Activated naive CD4-positive, alpha-beta T cell treated with Interleukin-2 at 50 U/mL for 16 hours (primary cell): Measurements from ENCODE around the gene ITGBL1.

Experiments used
- DNase-seq: peaks from one replicate; pipeline ENCODE4 v3.0.0-alpha.2; 2020

The ITGBL1 gene

GRCh38 chr13:101451641-101452040 is 834 bp upstream of the ITGBL1 start:
- no peak for DNase-seq

- no peak for DNase-seq
Measured at GRCh38 chr13:101453784-101454201, 1.3 kb downstream of the ITGBL1 start.

- DNase-seq, result no peak
Measured at GRCh38 chr13:101454767-101455166, 2.3 kb downstream of the ITGBL1 start.

- DNase-seq, result no peak
Measured at GRCh38 chr13:101455863-101456262, 3.4 kb downstream of the ITGBL1 start.

- no peak for DNase-seq
Measured at GRCh38 chr13:101457176-101457575, 4.7 kb downstream of the ITGBL1 start.

- DNase-seq, result no peak
Measured at GRCh38 chr13:101465877-101466276, 13.4 kb downstream of the ITGBL1 start.

- no peak for DNase-seq
Measured at GRCh38 chr13:101467415-101467814, 14.9 kb downstream of the ITGBL1 start.

GRCh38 chr13:101473458-101473857 is 21.0 kb downstream of the ITGBL1 start:
- no peak for DNase-seq

GRCh38 chr13:101474419-101474957 is 22.0 kb downstream of the ITGBL1 start:
- no peak for DNase-seq

- DNase-seq, result no peak
Measured at GRCh38 chr13:101475536-101475935, 23.1 kb downstream of the ITGBL1 start.

GRCh38 chr13:101481421-101481820 is 28.9 kb downstream of the ITGBL1 start:
- DNase-seq, result no peak

GRCh38 chr13:101486708-101487437 is 34.4 kb downstream of the ITGBL1 start:
- DNase-seq, result no peak

GRCh38 chr13:101487438-101487830 is 35.0 kb downstream of the ITGBL1 start:
- DNase-seq, result no peak

GRCh38 chr13:101488734-101489133 is 36.3 kb downstream of the ITGBL1 start:
- DNase-seq, result no peak

- no peak for DNase-seq
Measured at GRCh38 chr13:101489643-101490405, 37.3 kb downstream of the ITGBL1 start.

- no peak for DNase-seq
Measured at GRCh38 chr13:101490406-101491015, 38.0 kb downstream of the ITGBL1 start.

GRCh38 chr13:101492251-101492910 is 39.9 kb downstream of the ITGBL1 start:
- no peak for DNase-seq

GRCh38 chr13:101493541-101493940 is 41.1 kb downstream of the ITGBL1 start:
- DNase-seq, result no peak

GRCh38 chr13:101499406-101499805 is 46.9 kb downstream of the ITGBL1 start:
- no peak for DNase-seq

GRCh38 chr13:101502618-101503017 is 50.1 kb downstream of the ITGBL1 start:
- DNase-seq, result no peak

- no peak for DNase-seq
Measured at GRCh38 chr13:101511161-101511560, 58.7 kb downstream of the ITGBL1 start.

GRCh38 chr13:101511766-101512165 is 59.3 kb downstream of the ITGBL1 start:
- DNase-seq, result no peak

GRCh38 chr13:101512650-101513049 is 60.2 kb downstream of the ITGBL1 start:
- DNase-seq, result no peak
